ENCODE measurements around the gene NDUFB6.

Gene NDUFB6

DNA sequence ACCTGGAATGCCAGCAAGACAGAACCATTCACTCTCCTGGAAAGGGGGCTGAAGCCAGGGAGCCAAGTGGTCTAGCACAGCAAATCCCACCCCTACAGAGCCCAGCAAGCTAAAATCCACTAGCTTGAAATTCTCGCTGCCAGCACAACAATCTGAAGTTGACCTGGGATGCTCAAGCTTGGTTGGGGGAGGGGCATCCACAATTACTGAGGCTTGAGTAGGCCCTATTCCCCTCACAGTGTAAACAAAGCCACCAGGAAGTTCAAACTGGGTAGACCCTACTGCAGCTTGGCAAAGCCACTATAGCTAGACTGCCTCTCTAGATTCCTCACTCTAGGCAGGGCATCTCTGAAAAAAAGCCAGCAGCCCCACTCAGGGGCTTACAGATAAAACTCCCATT is 64.2 kb downstream of the NDUFB6 start:
- no peaks in the 10 kb centered on the region for H3K36me3 ChIP-seq (ENCODE audit: insufficient read depth)
- TF ChIP-seq, protein P1, sequence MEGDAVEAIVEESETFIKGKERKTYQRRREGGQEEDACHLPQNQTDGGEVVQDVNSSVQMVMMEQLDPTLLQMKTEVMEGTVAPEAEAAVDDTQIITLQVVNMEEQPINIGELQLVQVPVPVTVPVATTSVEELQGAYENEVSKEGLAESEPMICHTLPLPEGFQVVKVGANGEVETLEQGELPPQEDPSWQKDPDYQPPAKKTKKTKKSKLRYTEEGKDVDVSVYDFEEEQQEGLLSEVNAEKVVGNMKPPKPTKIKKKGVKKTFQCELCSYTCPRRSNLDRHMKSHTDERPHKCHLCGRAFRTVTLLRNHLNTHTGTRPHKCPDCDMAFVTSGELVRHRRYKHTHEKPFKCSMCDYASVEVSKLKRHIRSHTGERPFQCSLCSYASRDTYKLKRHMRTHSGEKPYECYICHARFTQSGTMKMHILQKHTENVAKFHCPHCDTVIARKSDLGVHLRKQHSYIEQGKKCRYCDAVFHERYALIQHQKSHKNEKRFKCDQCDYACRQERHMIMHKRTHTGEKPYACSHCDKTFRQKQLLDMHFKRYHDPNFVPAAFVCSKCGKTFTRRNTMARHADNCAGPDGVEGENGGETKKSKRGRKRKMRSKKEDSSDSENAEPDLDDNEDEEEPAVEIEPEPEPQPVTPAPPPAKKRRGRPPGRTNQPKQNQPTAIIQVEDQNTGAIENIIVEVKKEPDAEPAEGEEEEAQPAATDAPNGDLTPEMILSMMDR (conservative IDR thresholded peaks at IDR 0.05; ENCODE audit: low read depth, low read length) = no peak
- H4K20me1 ChIP-seq (ENCODE audit: insufficient read depth) = no peaks in the 10 kb centered on the region
- no peak overlapping the region for H3K4me3 ChIP-seq (IDR thresholded peaks at IDR 0.05; ENCODE audit: insufficient read depth, low read depth, low read length)
- H3K27ac ChIP-seq = no peak overlapping the region
- H3K4me1 ChIP-seq (ENCODE audit: low read depth, poor library complexity, severe bottlenecking) = no peaks in the 10 kb centered on the region
- H3K27me3 ChIP-seq (ENCODE audit: insufficient read depth, low read depth) = no peaks in the 10 kb centered on the region
- H3K9ac ChIP-seq = no peak overlapping the region
- H3K79me2 ChIP-seq (ENCODE audit: insufficient read depth, low read depth) = no peaks in the 10 kb centered on the region
- H2AFZ ChIP-seq (ENCODE audit: low read depth) = no peak overlapping the region
- no peak overlapping the region for H3K4me2 ChIP-seq

DNA sequence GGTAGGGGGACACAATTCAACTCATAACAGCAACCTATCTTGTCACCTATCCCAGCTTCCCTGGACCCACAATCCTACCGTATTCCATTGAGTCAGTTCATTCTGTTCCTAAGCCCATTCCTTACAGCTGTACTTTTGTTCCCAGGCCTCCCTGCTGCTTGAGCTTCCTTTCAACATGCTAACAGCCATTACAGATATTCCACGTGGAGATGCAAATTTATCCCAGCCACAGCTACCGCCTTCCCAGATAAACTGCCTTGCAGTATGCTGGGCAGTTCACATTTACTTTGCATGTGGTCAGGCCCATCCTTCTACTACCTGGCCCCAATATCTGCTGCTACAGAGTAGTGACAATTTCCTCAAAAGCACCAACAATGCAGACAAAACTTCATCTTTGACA is 70.0 kb downstream of the NDUFB6 start:
- H3K36me3 ChIP-seq (ENCODE audit: insufficient read depth) = no peaks in the 10 kb centered on the region
- no peak overlapping the region for H3K4me3 ChIP-seq (IDR thresholded peaks at IDR 0.05; ENCODE audit: insufficient read depth, low read depth, low read length)
- H3K27ac ChIP-seq = no peak overlapping the region
- TF ChIP-seq, protein P1 (conservative IDR thresholded peaks at IDR 0.05; ENCODE audit: low read depth, low read length) = no peak
- no peaks in the 10 kb centered on the region for H3K79me2 ChIP-seq (ENCODE audit: insufficient read depth, low read depth)
- H3K9ac ChIP-seq = no peak overlapping the region
- H4K20me1 ChIP-seq (ENCODE audit: insufficient read depth) = no peaks in the 10 kb centered on the region
- no peak overlapping the region for H2AFZ ChIP-seq (ENCODE audit: low read depth)
- H3K27me3 ChIP-seq (ENCODE audit: insufficient read depth, low read depth) = no peaks in the 10 kb centered on the region
- no peak overlapping the region for H3K4me2 ChIP-seq
- no peaks in the 10 kb centered on the region for H3K4me1 ChIP-seq (ENCODE audit: low read depth, poor library complexity, severe bottlenecking)
